K562 (cell line): Measurements from ENCODE around the gene ERAL1. TPM values are rescaled to one million over a fixed set of nuclear protein-coding genes. Genes with fewer than 3 reads are reported as not detected.

ENCODE experiments used
- ATF1 ChIP-seq, 2 experiments: fragments of 450-650 bp in 1 of 2; IDR thresholded peaks; 2 replicates each; pipeline ENCODE4 v1.6.1; 2016; ENCODE audit warnings: missing compliant biosample characterization in 1 of 2, missing genetic modification characterization in 1 of 2
- ATF2 ChIP-seq: sonication (generic); formaldehyde crosslinking; IDR thresholded peaks from 2 replicates; pipeline ENCODE4 v1.8.1; 2022; ENCODE audit warnings: missing genetic modification reagents
- CBFA2T3 ChIP-seq: fragments of 450-650 bp; IDR thresholded peaks from 2 replicates; pipeline ENCODE4 v1.6.1; 2017
- CCAR2 ChIP-seq: fragments of 200-400 bp; formaldehyde crosslinking; IDR thresholded peaks from 2 replicates; pipeline ENCODE4 v1.6.1; 2017; ENCODE audit warnings: mild to moderate bottlenecking, low read depth, low read length
- FOXK2 ChIP-seq, 2 experiments: fragments of 450-650 bp; IDR thresholded peaks in 1 of 2; conservative IDR thresholded peaks in 1 of 2; 2 replicates each; pipeline ENCODE4 v1.6.1; 2016; ENCODE audit warnings: low read depth in 2 of 2, mild to moderate bottlenecking in 1 of 2
- HDAC2 ChIP-seq: fragments of 450-650 bp; IDR thresholded peaks from 2 replicates; pipeline ENCODE4 v1.6.1; 2016; ENCODE audit warnings: mild to moderate bottlenecking
- MLX ChIP-seq, 2 experiments: fragments of 450-650 bp in 1 of 2; sonication (generic) in 1 of 2; formaldehyde crosslinking; conservative IDR thresholded peaks; 2 replicates each; pipeline versions ENCODE4 v1.4.0 to v1.8.1; 2020 to 2022; ENCODE audit warnings: mild to moderate bottlenecking in 1 of 2, missing genetic modification reagents in 1 of 2
- MTA1 ChIP-seq: fragments of 450-650 bp; IDR thresholded peaks from 2 replicates; pipeline ENCODE4 v1.6.1; 2017; ENCODE audit warnings: borderline replicate concordance
- NBN ChIP-seq: fragments of 450-650 bp; IDR thresholded peaks from 2 replicates; pipeline ENCODE4 v1.6.1; 2016; ENCODE audit warnings: low read depth, mild to moderate bottlenecking
- POLR3G ChIP-seq: IDR thresholded peaks from 2 replicates; pipeline ENCODE4 v1.6.1; 2011; ENCODE audit not compliant: insufficient read length, insufficient replicate concordance; ENCODE audit errors: extremely low read depth
- RAD51 ChIP-seq: fragments of 450-650 bp; IDR thresholded peaks from 2 replicates; pipeline ENCODE4 v1.7.1; 2016; ENCODE audit warnings: low read depth, mild to moderate bottlenecking, borderline replicate concordance
- TAL1 ChIP-seq: fragments of 450-650 bp; IDR thresholded peaks from 2 replicates; pipeline ENCODE4 v1.6.1; 2016; ENCODE audit warnings: mild to moderate bottlenecking
- THRB ChIP-seq: fragments of 450-650 bp; formaldehyde crosslinking; conservative IDR thresholded peaks from 2 replicates; pipeline ENCODE4 v1.4.0; 2022; ENCODE audit warnings: mild to moderate bottlenecking, missing genetic modification characterization
- ZEB2 ChIP-seq: fragments of 450-650 bp; IDR thresholded peaks from 2 replicates; pipeline ENCODE4 v1.6.1; 2016
- ZNF174 ChIP-seq: fragments of 250-450 bp; sonication (Bioruptor Pico); IDR thresholded peaks from 2 replicates; pipeline ENCODE4 v1.4.0; 2020; ENCODE audit warnings: mild to moderate bottlenecking
- ZNF212 ChIP-seq: fragments of 450-650 bp; formaldehyde crosslinking; IDR thresholded peaks from 2 replicates; pipeline ENCODE4 v1.4.0; 2020; ENCODE audit warnings: mild to moderate bottlenecking
- ZNF280B ChIP-seq: fragments of 250-450 bp; sonication (Bioruptor Pico); IDR thresholded peaks from 2 replicates; pipeline ENCODE4 v1.5.1; 2021; ENCODE audit warnings: mild to moderate bottlenecking
- polyA plus RNA-seq, 8 experiments: library from polyadenylated mRNA; depleted of rRNA in 4 of 8; stranded (reverse) in 5 of 8; unstranded in 3 of 8; fragments of >200 nt; fragmentation: Nextera tagmentation in 2 of 8; fragmentation: Illumina TruSeq in 1 of 8; extraction: Ambion mirVana in 2 of 8; extraction: Trizol in 1 of 8; gene quantifications; 2 replicates each; pipeline versions ENCODE4 v1.2.1 to v1.2.3, GENCODE V29; 2011 to 2014; ENCODE audit warnings: inconsistent platforms in 1 of 8, missing spikeins in 1 of 8
- total RNA-seq, 7 experiments: library from RNA; depleted of rRNA in 6 of 7; stranded (reverse); fragments of >200 nt in 6 of 7; fragmentation: Illumina TruSeq in 2 of 7; extraction: Trizol in 2 of 7; gene quantifications; 2 replicates each; pipeline versions ENCODE4 v1.2.1 to v1.2.3, GENCODE V29; 2011 to 2021; ENCODE audit warnings: low replicate concordance in 1 of 7
- TF ChIP-seq, protein P1 (sequence below), 3 experiments: fragments of 200-800 bp in 1 of 3; fragments of 250-450 bp in 1 of 3; fragments of 450-650 bp in 1 of 3; sonication (Bioruptor Pico) in 1 of 3; sonication (Bioruptor generic) in 1 of 3; formaldehyde crosslinking in 1 of 3; IDR thresholded peaks; 2 replicates each; pipeline versions ENCODE4 v1.6.1 to v1.8.0; 2016 to 2022; ENCODE audit warnings: mild to moderate bottlenecking in 2 of 3, missing genetic modification characterization in 2 of 3, missing compliant biosample characterization in 1 of 3, moderate library complexity in 1 of 3

ERAL1 gene
- total and polyA plus RNA-seq, 9 of the 15 experiments (the other 6 are each of a cell fraction or from before 2014, with no cell fraction given), result 37.5 to 351 (median 106) TPM

GRCh38 chr17:28865946-28866752 is 11.3 kb downstream of the ERAL1 start (continued):
- TF ChIP-seq THRB (CRISPR knock-in tag) (no peak), ATF2 (CRISPR knock-in tag) (no peak), MLX (CRISPR knock-in tag; conservative IDR thresholded peaks at IDR 0.05) (no peak), ZNF212 (CRISPR knock-in tag) (no peak), ZNF174 (CRISPR knock-in tag) (no peak), POLR3G (no peak), TAL1 (no peak), ATF1 (CRISPR knock-in tag; IDR thresholded peaks at IDR 0.05) (no peak), ATF1 (tag; IDR thresholded peaks at IDR 0.05) (no peak), ZNF280B (no peak), FOXK2 (conservative IDR thresholded peaks at IDR 0.05 in 1 of 2, IDR thresholded peaks at IDR 0.05 in 1 of 2; ENCODE audit: low read depth in 2 of 2) (peak; percentile 24 to 39; a peak in 3 of 4 replicates), ZEB2 (0 out of 2 replicates have a peak, but pooled peaks have one; percentile 36), RAD51 (no peak), CCAR2 (no peak), CBFA2T3 (no peak), HDAC2 (peak; percentile 26; the same call in 1 of the 2 replicates), NBN (no peak), MTA1 (peak; percentile 20; the same call in 1 of the 2 replicates)
- TF ChIP-seq, protein P1, sequence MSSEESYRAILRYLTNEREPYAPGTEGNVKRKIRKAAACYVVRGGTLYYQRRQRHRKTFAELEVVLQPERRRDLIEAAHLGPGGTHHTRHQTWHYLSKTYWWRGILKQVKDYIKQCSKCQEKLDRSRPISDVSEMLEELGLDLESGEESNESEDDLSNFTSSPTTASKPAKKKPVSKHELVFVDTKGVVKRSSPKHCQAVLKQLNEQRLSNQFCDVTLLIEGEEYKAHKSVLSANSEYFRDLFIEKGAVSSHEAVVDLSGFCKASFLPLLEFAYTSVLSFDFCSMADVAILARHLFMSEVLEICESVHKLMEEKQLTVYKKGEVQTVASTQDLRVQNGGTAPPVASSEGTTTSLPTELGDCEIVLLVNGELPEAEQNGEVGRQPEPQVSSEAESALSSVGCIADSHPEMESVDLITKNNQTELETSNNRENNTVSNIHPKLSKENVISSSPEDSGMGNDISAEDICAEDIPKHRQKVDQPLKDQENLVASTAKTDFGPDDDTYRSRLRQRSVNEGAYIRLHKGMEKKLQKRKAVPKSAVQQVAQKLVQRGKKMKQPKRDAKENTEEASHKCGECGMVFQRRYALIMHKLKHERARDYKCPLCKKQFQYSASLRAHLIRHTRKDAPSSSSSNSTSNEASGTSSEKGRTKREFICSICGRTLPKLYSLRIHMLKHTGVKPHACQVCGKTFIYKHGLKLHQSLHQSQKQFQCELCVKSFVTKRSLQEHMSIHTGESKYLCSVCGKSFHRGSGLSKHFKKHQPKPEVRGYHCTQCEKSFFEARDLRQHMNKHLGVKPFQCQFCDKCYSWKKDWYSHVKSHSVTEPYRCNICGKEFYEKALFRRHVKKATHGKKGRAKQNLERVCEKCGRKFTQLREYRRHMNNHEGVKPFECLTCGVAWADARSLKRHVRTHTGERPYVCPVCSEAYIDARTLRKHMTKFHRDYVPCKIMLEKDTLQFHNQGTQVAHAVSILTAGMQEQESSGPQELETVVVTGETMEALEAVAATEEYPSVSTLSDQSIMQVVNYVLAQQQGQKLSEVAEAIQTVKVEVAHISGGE (CRISPR knock-in tag; IDR thresholded peaks at IDR 0.05), result no peak
